ENCODE measurements around the gene WDR26. TPM values are rescaled to one million over a fixed set of nuclear protein-coding genes. Genes with fewer than 3 reads are reported as not detected.
A peak's percentile ranks its signal among the peaks of the same experiment; 100 is the strongest.
"Not testable (repeated sequence)": the region's sequence is repeated elsewhere in the genome, so short reads cannot be mapped to it uniquely, and the experiment has no call there.

The WDR26 gene
- total RNA-seq: 63.8 TPM

DNA sequence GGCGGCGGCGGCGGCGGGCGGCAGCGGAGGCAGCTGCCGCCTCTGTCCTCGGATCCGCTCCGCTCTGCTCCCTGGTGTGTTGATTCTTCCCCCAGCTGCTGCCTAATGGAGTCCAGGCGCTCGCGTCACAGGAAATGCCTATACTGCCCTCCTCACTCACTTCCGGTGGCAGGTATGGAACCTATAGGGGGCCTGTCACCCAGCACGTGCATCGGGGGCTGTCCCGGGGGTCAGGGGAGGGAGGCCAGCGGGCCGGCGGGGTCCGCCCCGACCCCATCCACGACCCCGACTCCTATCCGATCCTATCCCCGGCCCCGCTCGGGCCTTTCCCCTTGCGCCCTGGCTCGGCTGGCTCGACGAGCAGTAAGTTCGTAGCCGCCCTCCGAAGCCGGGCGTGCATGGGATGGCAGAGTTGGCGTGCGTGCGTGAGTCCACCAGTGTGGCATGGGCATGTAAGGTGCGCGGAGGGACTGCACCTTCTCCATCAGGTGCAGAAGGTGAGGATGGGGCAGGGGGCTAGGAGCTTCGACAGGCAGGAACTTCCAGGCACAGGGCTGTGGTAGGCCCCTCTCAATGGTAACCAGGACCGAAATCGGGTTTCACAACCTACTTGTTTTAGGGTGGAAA is at the start of gene WDR26:
WDR26 (minus strand) TSS at position 107 of the 627 bp plus-strand sequence.
- peak; percentile 81 for DNase-seq (ENCODE audit: low spot score)

DNA sequence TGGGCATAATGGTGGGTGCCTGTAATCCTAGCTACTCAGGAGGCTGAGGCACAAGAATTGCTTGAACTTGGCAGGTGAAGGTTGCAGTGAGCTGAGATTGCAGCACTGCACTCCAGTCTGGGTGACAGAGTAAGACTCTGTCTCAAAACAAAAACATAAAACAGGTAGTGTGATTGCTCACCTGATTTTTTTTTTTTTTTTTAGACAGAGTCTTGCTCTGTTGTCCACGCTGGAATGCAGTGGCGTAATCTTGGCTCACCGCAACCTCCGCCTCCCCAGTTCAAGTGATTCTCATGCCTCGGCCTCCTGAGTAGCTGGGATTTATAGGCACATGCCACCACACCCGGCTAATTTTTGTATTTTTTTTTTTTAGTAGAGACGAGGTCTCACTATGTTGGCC is 48.6 kb upstream of the WDR26 start:
- DNase-seq (ENCODE audit: low spot score): not testable (repeated sequence)

DNA sequence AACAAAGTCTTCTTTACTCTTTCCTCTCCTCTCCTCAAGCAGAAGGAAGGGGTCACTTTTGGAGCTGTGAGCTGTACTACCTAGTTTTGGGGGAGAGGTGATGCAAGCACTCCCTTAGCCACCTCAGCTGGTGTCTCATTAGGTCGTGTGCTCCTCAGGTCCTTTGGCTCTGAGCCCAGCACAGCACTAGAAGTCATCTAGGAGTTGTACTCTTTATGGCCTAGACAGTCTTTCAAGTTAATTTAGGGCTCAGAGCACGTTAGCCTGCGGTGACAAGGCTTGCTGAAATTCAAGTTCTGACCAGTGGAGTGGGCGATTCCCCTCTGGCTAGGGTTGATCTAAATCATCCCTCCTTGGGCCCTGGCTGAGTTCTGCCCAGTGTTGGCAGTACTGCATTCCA is 48.0 kb upstream of the WDR26 start:
- DNase-seq (ENCODE audit: low spot score): no peak

GRCh38 chr1:224481601-224482000 is 47.0 kb upstream of the WDR26 start:
- DNase-seq (ENCODE audit: low spot score): no peak

GRCh38 chr1:224480888-224481459 is 46.4 kb upstream of the WDR26 start:
- DNase-seq (ENCODE audit: low spot score): not testable (repeated sequence)

- not testable (repeated sequence) for DNase-seq (ENCODE audit: low spot score)
Measured at GRCh38 chr1:224480200-224480599, 45.6 kb upstream of the WDR26 start.

- DNase-seq (ENCODE audit: low spot score): no peak
Measured at GRCh38 chr1:224472806-224473205, 38.2 kb upstream of the WDR26 start.

DNA sequence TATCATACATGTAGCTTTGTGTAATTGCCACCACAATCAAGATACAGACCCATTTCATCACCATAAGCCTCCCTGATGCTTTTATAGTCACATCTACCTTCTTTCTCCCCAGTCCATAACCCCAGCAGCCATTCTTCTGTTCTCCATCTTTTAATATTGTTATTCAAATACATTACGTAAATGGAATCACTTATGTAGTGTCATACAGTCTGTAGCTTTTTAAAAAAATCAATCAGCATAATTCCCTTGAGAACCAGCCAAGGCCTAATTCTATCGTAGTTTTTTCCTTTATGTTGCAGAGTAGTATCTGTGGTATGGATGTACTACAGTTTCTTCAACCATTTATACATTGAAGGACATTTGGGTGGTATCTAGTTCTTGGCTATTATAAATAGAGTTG is 31.6 kb upstream of the WDR26 start:
- DNase-seq (ENCODE audit: low spot score): no peak

GRCh38 chr1:224459966-224460365 is 25.4 kb upstream of the WDR26 start:
- DNase-seq (ENCODE audit: low spot score): no peak

- DNase-seq (ENCODE audit: low spot score): peak; percentile 17
Measured at GRCh38 chr1:224458996-224459395, 24.4 kb upstream of the WDR26 start.

DNA sequence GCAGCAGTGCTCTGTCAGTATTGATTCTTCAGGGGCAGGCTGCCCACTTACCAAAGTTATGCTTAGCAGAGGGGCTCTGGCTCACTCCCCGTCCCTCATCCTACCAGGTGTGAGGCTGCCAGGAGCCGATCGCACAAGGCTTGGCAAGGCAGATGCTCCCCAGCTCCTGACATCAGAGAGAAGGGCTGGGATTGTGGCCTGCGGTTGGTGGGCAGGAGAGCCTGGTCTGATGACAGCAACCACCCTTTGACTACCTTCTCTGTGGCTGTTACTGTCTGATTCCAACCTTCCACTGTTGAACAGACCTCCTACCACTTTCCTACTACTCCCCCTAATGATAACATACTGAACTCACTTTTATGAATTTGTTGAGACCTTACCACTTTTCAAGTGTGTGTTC is 23.7 kb upstream of the WDR26 start:
- no peak for DNase-seq (ENCODE audit: low spot score)

DNA sequence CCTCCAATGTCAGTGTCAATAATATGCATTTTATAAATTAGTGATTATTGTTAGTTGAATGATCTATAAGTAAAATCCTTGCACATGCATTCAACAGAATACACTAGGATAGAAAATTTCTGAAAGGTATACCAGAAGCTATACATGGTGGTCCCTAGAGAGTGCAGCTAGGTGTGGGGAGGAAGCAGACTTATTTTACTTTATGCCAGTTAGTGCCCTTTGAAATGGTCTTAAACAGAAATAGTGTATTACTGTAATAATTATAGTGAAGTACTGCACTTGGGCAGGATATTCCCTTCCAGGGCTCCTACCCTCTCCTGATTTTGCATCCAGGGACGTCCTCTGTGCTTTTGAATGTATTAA is 23.2 kb upstream of the WDR26 start:
- DNase-seq (ENCODE audit: low spot score): no peak

DNA sequence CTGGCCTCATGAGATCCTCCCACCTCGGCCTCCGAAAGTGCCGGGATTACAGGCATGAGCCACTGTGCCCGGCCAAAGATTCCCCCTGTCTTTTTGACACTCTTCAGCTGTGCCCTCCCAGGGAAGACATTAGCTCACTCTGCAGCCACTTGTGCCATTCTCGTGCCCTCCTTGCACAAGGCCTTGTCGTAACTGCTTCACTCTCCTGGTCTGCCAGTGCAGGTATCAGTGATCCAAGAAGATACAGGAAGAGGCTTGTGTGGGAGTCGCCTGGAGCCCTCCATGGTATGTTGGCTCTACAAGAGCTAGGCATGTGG is 22.0 kb upstream of the WDR26 start:
- no peak for DNase-seq (ENCODE audit: low spot score)

GRCh38 chr1:224454402-224455055 is 19.9 kb upstream of the WDR26 start:
- DNase-seq (ENCODE audit: low spot score): peak; percentile 59

DNA sequence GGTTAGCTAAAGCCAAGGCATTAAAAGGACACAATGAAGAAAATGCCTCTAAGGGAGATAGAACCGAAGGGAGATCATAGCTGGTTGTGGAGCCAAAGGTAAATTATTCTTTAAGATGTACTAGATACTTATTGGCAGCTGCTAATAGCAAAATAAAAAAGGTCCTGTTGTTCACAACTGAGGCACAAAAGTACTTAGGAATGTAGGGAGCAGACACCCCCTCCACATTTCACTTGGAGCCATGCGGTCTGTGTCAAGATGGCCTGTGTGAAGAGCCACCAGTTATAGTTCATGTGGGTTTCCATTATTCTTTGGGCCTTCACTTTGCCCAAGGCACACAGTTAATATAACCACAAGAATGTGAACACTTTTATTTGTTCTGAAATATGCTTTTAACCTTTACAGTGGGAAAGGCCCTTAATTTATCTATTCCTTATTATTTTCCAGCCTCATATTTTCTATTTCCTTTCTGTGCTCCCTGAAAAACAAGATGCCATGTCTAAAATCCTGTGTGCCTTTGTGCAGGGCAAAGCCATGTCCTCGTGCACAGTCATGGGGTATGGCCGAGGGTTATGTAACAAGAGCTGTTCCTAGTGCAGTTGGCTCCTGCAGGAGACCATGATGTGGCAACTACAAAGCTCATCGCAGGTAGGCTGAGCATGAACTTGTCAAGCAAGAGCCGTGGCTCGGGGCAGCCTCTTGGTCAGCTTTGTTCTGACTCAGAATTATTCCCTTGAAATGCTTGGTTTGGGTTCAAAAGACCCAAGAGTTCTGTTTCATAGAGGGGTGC is 16.2 kb upstream of the WDR26 start:
- DNase-seq (ENCODE audit: low spot score): no peak

DNA sequence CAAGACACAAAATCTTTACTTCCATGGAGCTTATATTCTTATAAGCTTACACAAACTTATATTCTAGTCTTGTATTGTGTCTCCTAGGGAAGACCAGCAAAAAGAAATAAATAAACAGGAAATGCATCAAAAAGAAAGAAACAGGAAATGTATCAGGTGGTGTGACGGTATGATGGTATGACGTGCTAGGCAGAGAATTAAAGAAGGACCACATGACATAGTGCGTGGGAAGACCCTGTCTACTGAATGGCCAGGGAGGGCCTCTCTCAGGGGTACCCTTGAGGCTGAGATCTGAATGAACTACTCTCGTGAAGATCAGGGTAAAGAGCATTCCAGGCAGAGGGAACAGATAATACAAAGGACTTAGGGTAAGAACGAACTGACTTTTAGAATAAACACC is 15.6 kb upstream of the WDR26 start:
- no peak for DNase-seq (ENCODE audit: low spot score)

- no peak for DNase-seq (ENCODE audit: low spot score)
Measured at GRCh38 chr1:224448453-224449017, 13.9 kb upstream of the WDR26 start.

DNA sequence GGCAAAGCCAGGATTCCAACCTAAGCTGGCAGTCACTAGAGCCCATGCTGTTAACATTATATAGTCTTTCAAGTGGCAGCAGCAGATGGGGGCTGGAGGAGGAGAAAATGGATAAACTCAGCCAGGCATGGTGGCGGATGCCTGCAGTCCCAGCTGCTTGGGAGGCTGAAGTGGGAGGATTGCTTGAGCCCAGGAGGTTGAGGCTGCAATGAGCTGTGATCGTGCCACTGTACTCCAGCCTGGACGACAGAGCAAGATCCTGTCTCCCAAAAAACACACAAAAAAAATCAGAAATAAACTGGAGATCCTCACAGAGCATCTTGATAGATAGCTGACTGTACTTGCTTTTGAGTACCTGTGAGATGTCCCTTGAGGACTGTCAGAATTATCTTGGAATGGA is 13.4 kb upstream of the WDR26 start:
- no peak for DNase-seq (ENCODE audit: low spot score)

GRCh38 chr1:224447251-224447650 is 12.7 kb upstream of the WDR26 start:
- no peak for DNase-seq (ENCODE audit: low spot score)

- no peak for DNase-seq (ENCODE audit: low spot score)
Measured at GRCh38 chr1:224438989-224439388, 4.4 kb upstream of the WDR26 start.

GRCh38 chr1:224435999-224436398 is 1.4 kb upstream of the WDR26 start:
- no peak for DNase-seq (ENCODE audit: low spot score)

DNA sequence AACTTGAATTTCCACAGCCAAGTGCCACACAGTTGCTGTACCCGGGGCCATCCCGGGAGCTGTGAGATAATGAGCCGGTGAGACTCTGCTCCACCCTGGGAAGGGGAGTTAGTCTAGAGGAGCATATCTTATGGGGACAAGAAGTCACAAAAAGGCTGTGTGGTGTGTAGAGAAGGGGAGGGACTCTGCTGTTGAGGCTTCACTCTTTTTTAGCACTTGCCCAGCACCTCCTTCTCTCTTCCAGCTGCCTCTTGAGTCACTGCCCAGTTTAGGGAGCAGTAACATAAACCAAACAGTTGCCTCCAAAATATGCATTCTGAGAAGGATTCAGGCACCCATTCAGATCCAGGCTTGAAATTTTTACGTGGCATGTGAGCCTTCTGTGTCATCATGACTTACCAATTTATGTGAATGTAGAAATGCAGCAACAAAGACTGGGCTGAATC is 744 bp upstream of the WDR26 start:
- DNase-seq (ENCODE audit: low spot score): no peak

Data from mucosa of gallbladder (tissue), 1 donor.